Body of pancreas (tissue), 4 donors: Measurements from ENCODE around the gene CNTNAP2.

Experiments used
- CTCF ChIP-seq, 7 experiments: fragments of 450-650 bp in 4 of 7; fragments of 200-600 bp in 3 of 7; sonication (generic) in 3 of 7; IDR thresholded peaks; one replicate each; pipeline ENCODE4 v1.5.1; 2016 to 2019; ENCODE audit warnings: antibody characterized with exemption in 7 of 7
- POLR2A ChIP-seq, 3 donors: fragments of 450-650 bp; IDR thresholded peaks; one replicate each; pipeline ENCODE4 v1.6.1; 2016; ENCODE audit warnings: antibody characterized with exemption in 3 of 3, mild to moderate bottlenecking in 2 of 3

GRCh38 chr7:148028165-148028564 is 1911.6 kb downstream of the CNTNAP2 start:
- TF ChIP-seq CTCF (IDR thresholded peaks at IDR 0.05) (no peak), POLR2A (IDR thresholded peaks at IDR 0.05) (no peak)
